ENCODE results near the gene SARDH. TPM values are rescaled to one million over a fixed set of nuclear protein-coding genes. Genes with fewer than 3 reads are reported as not detected.

SARDH gene
- total RNA-seq, 2 experiments from 2014 or later: 1.6 to 2.1 TPM

DNA sequence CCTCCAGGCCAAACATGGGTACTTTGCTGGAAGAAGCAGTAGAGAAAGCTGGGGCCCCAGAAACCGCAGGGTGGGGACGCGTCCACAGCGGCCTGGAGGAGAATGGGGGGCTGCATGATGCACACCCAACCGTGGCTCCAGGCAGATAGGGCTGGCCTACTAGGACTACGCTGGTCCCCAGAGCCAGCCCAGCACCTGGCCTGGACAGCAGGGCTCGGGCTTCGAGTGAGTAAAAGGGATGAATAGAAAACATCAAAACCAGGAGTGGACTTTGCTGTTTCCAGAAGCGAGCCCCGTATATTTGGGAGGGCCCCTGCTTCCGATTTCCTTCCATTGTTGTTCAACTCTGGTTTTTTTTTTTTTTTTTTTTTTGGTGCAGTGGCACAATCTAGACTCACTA is 71.3 kb downstream of the SARDH start:
- ChIA-PET CTCF (no interaction called here), POLR2A (no interaction called here)

DNA sequence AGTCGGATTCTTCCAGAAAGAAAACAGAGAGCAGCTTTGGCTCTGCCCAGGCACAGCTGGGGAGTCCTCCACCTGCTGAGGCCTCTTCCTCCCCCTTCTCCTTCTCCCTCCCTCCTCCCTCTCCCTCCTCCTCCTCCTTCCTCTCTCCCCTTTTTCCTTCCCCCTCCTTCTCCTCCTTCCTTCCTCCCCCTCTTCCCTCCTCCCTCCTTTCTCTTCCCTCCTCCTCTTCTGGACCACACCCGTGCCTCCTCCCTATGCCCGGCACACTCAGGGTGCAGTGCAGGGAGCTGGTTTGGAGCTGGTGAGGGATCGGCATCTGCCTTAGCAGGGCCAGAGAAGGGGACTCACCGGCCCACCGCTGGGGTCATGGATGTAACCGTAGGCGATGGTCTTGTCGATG is 71.8 kb downstream of the SARDH start:
- POLR2A ChIA-PET: interaction anchor here (0.6 kb wide), 1 partner anchor 43 kb away, joined by 4 read pairs; no protein-coding TSS in a partner anchor
- CTCF ChIA-PET: no interaction called here

DNA sequence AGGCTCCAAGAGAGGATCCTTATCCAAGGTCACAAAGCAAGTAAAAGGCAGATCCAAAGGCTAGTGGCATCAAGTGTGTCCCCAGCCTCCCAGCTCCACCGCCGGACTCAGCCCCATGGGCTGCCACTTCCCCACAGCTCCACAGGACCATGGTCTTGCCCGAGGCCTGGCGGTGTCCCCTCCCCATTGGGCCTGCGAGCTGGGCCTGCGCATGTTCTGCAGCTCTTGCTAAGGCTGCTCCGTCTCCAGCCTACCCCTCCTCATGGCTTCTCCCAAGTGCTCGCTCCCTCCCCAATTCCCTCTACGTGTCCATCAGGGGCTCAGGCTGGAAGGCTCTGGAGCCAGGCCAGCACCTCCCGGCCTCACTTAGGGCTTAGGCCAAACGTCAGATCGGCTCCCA is 72.6 kb downstream of the SARDH start:
- POLR2A ChIA-PET: interaction anchor here (0.6 kb wide), 1 partner anchor 42 kb away, joined by 4 read pairs; no protein-coding TSS in a partner anchor
- CTCF ChIA-PET: no interaction called here

DNA sequence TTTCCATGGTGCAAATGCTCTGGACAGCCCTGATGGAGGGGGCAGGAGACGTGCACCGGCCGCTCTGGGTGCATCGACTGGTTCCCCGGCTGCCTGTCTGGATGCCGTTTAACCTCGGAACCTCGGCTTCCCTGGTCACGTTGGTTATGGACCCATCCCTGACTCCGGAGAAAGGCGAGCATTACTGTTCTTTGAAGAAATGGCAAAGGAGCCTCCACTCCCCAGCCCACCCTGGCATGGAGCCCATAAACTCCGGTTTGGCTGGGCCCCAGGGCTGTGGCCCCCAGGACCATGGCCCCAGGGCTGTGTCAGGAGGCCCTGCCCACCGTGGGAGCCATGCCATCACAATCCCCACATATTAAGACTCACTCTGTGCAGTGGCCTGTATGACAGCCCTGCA is 73.1 kb downstream of the SARDH start:
- CTCF ChIA-PET: no interaction called here
- POLR2A ChIA-PET: no interaction called here

DNA sequence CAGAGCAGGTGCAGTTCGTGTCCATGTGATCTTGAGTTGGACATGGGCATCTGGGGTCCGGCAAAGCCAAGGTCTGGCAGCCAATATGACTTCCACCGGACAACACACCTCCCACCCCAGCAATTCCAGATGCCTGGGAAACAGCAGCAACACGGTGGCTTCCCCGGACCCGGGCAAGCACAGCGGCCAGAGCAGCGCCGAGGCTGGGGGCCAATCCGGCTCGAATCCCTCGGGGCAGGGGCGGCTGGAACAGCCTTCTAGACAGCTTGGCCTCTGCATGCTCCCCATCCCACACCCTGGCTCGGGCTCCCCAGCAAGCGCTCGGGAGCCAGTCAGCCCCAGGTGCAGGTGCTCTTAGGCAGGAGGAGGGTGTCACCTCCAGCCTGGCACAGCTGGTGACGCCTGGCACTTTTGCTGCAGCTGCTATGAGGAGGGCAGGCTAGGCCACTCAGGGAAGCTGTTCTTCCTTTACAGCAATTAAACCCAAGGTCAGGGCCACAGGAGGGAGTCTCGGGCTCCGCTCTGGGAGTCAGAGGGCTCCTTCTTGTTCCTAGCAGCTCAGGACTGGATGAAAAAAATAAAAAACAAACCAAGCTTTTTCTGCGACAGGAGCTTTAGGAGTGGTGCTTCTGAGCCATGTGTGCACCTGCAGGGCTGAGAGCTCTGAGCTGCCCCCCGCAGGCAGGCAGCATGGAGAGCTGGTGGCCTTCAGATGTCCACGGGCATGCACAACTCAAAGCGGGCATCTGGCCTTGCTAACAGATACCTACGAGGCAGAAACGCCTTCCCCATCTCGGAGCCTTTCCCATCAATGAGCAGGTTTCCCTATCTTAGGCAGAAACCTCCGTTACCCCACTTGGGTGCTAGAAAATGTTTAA is 73.7 kb downstream of the SARDH start:
- ChIA-PET POLR2A (no interaction called here), CTCF (no interaction called here)

DNA sequence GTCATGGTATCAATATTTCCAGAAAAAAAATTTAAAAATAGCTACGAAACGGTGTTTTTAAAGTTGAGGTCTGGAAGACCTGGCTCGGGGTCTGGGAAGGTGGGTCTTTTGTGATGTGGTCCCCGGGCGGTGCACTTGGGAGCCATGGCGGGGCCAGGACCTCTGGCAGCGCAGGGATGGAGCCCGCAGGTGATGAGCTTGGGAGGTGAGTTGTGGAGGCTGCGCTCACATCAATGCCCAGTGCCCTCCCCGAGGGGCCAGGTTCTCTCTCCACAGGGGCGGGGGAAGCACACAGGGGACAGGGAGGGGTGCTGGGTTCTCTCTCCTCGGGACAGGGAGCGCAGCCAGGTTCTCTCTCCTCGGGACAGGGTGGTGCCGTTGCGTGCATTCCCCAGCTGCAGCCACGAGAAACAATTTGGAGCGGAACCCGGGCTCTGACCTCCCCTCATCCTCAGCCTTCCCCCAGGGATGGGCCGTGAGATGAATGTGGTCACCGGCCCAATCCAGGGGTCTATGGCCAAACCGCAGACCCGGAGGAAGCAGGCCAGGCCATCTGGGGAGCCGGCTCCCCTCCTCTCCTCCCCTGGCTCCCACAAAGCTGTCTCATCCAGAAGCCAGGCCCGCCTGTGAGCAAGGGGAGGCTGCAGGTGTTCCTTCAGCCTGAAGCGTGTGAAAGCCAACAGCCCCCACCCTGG is 76.2 kb downstream of the SARDH start:
- ChIA-PET POLR2A (no interaction called here), CTCF (no interaction called here)

DNA sequence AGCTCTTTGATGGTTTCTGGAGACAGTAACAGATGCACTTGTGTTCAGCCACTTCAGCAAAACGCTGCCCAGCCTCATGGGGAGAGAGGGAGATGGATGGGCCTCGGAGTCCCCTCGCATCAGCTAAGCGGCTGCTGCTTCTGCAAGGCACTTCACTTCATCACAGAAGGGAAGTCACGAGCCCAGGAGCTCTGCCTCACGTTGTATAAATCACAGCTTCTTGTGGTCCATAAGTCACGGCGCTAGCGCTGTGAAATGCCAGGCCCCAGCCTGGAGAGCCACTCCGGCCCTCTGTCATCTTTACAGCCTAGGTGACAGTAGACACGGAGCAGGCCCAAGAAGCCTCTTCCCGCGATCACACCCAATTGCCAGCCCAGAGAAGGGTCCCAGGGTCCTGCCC is 78.6 kb downstream of the SARDH start:
- ChIA-PET POLR2A (no interaction called here), CTCF (no interaction called here)

DNA sequence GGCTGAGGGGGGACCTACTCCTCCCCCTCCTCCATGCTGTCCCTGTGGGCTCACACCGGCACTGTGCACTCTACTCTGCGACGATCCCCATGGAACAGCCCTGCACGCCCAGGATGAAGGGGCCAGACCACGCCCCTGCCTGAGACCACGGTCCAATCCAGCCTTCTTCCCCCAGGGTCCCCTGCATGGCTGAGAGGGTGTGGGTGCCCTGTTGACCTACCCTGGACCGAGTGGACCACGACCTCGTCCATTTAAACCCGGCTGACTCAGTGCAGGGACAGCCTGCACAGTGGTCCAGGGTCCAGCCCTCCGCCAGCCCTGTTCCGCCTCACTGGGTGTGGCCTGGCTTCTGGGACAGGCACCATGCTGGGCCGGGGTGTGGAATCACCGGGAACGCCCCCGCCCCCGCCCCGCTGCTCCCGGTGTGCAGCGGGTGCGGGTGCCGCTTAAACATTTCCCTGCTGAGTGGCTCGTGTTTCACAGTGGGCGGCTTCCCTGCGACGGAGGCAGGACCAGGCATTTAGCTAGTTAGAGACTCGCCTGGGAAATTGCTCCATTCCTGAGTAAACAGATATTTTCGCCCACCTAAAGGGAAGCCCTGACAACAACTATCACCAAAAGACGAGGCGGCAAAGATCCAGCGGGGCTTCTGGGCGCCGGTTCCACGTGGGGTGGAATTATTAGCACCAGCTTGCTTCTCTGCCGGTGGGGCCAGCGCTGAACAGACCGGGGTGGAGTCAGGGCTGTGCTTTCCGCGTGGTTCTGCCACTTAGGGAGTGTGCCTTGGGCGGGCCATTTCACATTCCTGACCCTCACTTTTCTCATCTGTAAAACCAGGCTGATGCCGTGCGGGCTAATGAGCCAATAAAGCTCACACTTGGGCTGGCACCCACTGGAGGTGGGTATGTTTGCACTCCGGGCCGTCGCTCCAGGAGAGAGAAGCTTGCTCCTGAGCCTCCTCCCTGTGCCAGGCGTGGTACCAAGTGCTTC is 79.4 kb downstream of the SARDH start:
- ChIA-PET POLR2A (no interaction called here), CTCF (no interaction called here)

DNA sequence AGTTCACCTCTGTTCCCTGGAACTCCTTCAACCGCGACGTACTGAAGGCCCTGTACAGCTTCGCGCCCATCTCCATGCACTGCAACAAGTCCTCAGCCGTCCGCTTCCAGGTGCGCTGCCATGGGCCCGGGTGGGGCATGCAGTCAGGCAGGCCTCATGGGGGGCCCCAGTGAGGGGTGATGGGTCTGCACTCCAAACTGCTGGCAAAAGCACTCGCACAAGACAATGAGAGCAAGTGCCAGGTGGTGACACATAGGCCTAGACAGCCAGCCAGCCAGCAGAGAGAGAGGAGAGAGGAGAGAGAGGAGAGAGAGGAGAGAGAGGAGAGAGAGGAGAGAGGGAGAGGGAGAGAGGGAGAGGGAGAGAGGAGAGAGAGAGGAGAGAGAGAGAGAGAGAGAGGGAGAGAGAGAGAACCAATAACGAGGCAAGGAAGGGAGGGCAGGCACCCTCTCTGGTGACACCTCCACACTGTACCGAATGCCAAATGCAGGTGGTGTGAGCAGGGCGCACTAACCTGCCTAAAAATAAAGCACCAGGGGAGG is 81.0 kb downstream of the SARDH start:
- POLR2A ChIA-PET: no interaction called here
- CTCF ChIA-PET: interaction anchor here (0.6 kb wide), 1 partner anchor 1824 kb away, joined by 3 read pairs; no protein-coding TSS in a partner anchor

DNA sequence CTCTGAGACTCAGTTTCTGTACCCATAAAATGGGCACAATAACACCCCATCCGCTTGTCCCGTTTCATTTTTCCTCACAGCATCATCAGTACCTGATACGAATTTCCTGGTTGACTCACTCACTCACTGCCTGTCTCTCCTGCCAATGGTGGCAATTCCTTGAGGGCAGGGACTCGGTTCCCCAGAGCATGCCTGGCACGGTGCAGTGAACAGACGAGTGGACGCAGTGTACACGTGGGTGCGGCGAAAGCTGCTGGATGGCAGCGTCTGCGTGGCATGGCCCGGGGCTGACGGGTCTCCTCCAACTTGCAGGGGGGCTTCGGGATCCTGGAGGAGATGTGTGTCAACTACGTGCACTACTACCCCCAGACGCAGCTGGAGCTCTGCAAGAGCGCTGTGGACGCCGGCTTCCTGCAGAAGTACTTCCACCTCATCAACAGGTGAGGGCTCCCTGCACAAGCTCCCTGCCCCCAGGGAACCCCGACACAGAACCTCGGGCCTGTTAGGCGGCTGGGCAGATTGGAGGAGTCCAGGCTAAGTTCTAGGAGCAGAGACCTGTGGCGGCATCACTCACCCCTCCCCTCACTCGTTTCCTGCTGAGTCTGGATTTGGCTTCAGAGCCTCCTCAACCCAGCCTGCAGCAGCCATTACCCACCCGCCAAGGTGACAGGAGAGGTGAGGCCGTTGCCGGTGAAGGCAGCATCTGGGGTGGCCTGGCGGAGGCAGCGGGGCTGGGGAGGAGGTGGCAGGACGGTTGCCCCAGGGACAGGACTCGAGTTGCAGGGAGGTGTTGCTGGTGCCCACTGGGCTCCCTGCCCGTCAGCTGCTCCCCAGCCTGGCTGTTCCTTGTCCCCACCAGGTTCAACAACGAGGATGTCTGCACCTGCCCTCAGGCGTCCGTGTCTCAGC is 81.7 kb downstream of the SARDH start:
- ChIA-PET CTCF (interaction anchor here (0.6 kb wide), 1 partner anchor 1825 kb away, joined by 3 read pairs; no protein-coding TSS in a partner anchor), POLR2A (no interaction called here)

DNA sequence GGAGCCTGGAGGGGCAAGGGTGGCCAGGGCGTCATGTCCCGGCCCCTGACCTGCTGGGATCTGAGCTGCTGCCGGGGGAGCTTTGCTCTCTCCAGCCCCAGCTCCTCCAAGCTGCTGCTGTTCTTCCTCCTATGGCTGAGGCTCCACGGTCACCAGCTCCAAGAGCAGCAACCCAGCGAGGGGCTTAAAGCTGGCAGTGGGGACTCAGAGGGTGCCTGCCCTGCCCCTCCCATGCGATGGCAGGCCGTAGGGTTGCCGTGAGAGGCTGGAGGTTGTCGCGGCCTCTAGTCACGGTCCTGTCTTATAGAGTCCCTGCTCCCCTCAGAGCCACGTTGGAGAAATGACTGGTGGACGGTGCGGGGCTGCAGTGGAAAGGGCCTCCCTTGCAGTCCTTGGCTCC is 82.5 kb downstream of the SARDH start:
- CTCF ChIA-PET: no interaction called here
- POLR2A ChIA-PET: no interaction called here

DNA sequence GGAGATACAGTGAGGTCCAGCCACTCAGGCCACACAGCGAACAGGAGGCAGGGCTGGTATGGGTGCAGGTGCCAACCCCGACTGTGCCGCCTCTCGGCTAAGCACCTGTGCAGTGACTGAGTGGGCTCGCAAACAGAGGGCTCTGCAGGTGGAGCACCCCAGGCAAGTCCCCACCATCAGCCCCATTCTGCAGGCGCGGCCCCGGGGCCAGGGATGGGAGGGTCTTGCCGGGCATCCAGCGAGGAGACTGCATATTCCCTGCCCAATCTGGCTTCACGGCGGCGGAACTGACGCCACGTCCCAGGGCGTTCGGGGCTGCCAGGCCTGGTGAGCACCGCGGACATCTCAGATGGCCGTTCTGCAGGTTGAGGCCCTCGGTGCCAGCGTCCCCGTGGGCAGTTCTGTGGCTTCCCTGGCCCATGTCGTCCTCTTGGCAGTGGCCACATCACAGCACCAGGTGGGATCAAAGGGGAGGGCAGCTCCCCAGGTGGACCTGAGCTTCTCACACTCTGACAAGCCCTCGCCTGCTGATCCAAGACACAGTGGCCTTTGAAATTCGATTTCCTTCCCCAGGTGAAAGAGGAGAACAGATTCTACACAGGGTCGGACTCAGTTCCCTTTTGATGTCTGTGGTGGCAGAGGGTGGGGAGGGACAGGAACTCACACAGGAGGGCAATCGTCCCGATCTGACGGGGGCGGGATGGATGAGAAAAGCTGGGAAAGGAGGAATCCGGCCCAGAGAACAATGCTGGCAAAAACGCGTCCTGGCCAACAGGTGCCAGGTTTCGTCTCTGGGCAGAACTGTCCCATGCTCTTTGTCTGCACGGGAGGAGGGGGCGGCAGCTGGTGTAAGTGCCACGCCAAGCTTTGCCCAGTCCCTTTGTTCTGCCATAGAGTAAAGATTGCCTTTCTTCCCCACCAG is 83.2 kb downstream of the SARDH start:
- CTCF ChIA-PET: interaction anchor here (1.0 kb wide), 1 partner anchor 38 kb away, joined by 3 read pairs; no protein-coding TSS in a partner anchor
- POLR2A ChIA-PET: no interaction called here

DNA sequence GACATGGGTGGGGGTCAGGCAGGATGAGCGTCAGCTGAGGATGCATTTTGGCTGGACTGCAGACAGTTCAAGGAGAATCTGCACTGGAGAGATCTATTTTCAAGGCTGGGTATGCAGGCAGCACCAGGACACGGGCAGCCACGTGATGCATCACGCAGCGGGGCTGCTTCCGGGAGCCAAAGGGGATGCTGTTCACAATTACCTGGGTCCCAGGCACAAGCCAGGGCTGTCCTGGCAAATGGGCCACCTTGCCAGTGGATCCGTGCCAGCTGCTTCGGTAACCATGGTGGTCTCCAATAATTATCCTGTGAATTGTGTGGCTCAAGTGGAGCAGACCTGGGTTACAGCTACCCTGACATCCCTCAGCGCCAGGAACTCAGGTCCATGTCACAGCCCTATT is 84.5 kb downstream of the SARDH start:
- CTCF ChIA-PET: interaction anchor here (1.0 kb wide), 1 partner anchor 39 kb away, joined by 3 read pairs; no protein-coding TSS in a partner anchor
- POLR2A ChIA-PET: no interaction called here

DNA sequence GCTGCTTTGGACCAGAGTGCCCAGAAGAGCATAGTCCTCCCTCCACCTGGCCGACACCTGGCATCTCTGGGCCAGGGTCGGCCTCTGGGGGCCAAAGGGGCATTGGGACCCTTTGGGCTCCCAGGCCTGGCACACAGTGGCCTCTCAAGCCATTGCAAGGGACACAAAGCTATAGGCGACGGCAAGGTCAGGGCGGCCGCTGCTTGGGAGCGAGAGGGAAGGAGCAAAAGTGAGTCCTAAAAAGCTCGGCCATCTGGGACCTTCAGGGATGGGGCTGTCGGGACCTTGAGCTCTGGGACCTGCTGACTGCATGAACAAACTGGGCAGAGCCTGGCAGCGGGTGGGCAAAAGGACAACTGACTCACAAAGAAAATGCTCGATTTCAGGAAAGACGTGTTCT is 88.1 kb downstream of the SARDH start:
- ChIA-PET POLR2A (no interaction called here), CTCF (interaction anchor here (0.7 to 1.2 kb wide), 2 partner anchors 29 to 63 kb away, joined by 3 to 4 read pairs; no protein-coding TSS in a partner anchor)

DNA sequence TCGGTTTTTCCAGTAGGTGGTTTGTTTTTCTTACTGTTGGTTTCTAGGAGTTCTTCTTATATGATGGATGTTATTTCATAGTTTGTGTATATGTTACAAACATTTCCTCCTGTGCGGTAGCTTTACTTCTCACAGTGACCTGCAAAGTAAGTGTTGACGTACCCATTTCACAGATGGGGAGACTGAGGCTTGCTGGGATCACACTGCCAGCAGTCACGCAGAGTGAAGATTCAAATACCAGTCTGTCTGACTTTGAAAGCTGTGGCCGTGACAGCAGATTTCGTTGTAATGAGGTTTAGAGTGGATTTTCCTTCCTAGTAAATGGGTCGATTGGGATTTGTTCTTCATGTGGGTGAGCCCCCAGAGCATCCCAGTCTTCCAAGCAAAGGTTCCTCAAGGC is 89.0 kb downstream of the SARDH start:
- ChIA-PET POLR2A (no interaction called here), CTCF (no interaction called here)

DNA sequence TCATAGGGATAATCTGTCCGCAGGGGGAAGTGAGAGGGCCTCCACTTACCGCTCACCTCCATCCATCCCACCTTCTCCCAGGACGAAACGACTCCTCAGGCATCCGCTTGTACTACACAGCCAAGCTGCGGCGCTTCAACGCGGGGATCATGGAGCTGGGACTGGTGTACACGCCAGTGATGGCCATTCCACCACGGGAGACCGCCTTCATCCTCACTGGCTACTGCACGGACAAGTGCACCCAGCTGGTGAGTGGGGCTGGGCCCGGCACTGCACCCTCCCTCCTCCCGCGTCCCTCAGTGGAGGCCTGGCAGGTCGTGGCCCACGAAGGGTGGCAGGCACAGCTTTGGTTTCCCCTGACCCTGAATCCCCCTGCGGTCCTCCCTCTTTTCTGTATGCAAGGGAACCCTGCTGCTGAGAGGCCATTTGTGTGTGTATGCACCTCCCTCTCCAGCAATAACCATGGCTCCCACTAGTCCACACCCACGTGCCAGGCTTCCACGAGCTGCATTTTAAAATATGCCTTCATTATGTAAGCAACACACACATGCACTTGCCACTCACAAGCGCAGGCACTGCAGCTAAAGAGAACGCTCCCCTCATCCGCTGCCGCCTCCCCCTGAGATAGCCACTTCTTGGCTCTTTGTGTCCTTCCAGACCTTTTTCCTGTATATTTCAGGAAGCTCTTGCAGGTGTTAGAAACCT is 90.2 kb downstream of the SARDH start:
- POLR2A ChIA-PET: no interaction called here
- CTCF ChIA-PET: no interaction called here

DNA sequence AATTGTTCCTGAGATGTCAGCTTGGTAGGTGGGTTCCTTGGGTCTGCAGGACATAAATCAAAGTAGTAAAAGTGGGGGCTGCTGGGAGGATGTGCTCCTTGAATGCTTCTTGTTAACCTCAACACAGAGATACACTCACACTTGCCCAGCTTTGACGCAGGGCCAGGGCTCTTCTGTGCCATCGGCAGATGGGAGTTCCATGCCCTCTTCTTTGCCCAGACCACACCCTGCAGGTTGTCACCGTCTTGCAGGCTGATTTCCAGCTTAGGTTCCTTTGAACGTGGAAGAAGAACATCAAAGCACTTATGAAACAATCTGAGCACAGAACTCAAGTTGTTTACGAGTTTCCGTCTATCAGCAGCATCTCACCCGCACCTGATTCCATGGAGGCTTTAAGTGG is 91.0 kb downstream of the SARDH start:
- POLR2A ChIA-PET: interaction anchor here (0.6 kb wide), 1 partner anchor 36 kb away, joined by 3 read pairs; no protein-coding TSS in a partner anchor
- CTCF ChIA-PET: no interaction called here

Measured in activated CD8-positive, alpha-beta memory T cell treated with anti-CD3 and anti-CD28 coated beads for 36 hours (primary cell).